ENCODE results near the gene NATD1.

DNA sequence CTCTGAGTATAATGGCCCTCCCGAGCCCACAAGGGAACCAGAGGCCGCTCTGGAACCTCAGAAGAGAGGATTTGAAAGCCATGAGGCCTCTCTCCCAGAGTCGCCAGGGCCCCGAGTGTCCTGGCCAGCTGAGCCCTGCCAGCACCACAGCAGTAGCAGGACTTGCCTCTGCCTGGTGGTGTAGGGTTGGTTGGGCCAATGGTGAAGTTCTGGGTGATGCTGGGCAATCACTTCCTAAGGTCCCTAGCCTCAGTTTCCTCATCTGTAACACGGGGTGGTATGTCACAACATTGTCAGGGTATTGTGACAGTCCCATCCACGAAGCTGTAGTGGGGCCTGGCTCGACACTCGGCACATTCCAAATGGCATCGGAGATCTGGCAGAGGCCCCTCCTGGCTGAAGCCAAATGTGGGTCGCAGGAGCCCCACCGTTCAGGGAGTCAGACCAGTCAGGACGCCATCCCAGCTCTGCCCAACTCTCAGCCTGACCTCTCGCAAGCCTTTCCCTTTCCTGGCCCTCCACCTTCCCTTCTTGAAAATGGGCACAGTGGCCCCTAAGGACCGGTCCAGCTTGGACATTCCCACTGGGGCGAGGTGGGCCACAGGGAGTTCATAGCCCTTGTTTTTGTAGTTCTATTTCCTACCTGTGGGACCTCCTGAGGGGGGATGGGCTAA lies 1.7 kb downstream of the NATD1 start:
- TF ChIP-seq, protein P1, sequence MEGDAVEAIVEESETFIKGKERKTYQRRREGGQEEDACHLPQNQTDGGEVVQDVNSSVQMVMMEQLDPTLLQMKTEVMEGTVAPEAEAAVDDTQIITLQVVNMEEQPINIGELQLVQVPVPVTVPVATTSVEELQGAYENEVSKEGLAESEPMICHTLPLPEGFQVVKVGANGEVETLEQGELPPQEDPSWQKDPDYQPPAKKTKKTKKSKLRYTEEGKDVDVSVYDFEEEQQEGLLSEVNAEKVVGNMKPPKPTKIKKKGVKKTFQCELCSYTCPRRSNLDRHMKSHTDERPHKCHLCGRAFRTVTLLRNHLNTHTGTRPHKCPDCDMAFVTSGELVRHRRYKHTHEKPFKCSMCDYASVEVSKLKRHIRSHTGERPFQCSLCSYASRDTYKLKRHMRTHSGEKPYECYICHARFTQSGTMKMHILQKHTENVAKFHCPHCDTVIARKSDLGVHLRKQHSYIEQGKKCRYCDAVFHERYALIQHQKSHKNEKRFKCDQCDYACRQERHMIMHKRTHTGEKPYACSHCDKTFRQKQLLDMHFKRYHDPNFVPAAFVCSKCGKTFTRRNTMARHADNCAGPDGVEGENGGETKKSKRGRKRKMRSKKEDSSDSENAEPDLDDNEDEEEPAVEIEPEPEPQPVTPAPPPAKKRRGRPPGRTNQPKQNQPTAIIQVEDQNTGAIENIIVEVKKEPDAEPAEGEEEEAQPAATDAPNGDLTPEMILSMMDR (IDR thresholded peaks at IDR 0.05), result no peak
- no peak for TF ChIP-seq POLR2A (IDR thresholded peaks at IDR 0.05)
